GM19372 (cell line): ENCODE measurements around the gene UBXN11.

ENCODE experiments used
- ATAC-seq: cut with Tn5 transposase; IDR thresholded peaks from one replicate; pipeline ENCODE4 v1.9.1; 2021; ENCODE audit warnings: mild to moderate bottlenecking, low read depth, moderate library complexity; ENCODE audit not compliant: unreplicated experiment

UBXN11 gene

DNA sequence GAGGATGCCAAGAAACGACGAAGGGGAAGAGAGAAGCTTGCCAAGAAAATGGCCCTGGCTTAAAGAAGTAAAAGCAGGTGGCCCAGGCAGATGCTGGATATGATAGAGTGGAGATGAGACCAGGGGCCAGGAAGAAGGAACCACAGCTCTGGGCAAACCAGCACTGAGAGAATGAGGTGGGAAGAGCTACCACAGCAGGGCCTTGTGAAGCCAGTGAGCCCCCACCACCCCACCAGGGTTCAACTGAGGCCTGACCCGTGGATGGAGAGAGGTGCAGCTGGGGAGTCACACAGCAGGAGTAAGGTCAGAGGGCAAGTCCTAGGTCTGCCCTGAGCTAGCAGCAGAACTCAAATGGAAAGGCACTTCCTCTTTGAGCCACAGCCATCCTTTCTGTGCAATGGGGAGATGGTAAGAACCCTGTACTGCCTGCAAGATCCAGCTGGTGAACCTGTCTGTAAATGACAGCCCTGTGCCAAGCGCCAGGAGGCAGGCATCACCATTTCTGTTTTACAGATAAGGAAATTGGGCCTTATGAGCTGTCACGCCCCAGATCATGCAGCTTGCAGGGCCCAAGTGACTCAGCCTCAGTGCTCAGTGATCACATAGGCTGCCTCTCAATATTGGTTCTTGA, 18.0 kb downstream of the UBXN11 start:
- ATAC-seq = no peak

- no peak for ATAC-seq
Observed at GRCh38 chr1:26287811-26288210, 18.6 kb downstream of the UBXN11 start.

DNA sequence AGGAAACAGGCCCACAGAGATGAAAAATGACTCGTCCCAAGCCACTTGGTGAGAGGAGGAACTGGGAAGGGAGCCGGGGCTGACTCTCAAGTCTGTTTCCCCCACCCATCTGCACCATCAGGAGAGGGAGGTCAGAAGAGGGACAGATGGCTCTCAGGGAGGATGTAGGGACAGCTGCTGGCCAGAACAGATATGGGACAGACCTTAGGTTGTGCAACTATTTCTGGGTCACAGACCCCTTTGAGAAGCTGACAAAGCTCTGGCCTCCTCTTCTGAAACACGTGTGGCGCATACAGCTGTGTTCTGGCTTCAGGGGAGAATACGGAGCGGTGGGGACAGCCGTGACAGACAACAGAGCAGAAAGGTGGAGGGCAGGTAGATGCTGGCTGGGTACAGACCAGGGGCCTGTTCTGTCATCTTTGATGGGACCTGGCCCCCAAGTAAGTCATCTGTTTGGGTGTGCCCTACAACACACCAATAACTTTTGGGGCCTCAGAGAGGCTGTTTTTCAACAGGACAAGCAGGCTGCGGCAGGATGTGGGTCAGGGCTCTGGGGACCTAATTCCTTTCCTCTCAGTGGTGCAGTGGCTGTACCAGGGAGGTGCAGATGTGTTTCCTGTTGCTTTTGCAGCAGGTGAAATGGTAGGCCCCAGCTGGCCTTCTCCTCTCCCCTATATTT, 19.3 kb downstream of the UBXN11 start:
- ATAC-seq = no peak

GRCh38 chr1:26286064-26286416, 20.4 kb downstream of the UBXN11 start:
- ATAC-seq = no peak

DNA sequence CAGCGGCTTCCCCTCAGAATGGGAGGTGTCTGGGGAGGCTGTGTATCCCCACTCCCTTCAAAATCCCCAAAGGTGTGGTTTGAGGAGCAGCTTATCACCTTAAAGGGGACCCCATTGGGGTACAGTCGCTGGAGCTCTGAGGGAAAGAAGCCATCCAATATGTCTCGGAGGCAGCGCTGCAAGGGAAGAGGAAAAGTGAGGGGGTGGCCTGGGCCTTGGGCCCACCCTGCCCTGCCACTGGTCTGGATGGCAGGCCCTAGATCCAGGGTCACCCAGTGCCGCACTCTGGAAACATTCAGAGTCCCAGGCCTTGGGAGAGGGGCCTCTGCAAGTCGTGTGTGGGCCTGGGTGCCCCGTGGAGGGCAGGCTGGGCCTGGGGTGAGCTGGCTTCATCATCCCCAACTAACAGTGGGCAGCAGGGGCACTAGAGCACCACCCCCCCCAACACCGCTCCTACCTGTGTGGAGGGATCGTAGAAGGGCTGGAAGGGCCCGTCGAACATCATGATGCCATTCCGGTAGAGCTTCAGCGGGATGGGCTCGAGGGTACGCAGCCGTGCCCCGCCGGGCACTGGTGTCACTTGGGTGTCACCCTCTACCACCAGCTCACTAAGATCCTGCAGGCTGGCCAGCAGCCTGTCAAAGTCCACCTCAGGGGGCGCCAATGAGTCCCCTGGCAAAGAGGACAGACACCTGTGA, 20.9 kb downstream of the UBXN11 start:
- ATAC-seq = no peak

GRCh38 chr1:26284597-26285347, 21.7 kb downstream of the UBXN11 start:
- ATAC-seq = no peak

DNA sequence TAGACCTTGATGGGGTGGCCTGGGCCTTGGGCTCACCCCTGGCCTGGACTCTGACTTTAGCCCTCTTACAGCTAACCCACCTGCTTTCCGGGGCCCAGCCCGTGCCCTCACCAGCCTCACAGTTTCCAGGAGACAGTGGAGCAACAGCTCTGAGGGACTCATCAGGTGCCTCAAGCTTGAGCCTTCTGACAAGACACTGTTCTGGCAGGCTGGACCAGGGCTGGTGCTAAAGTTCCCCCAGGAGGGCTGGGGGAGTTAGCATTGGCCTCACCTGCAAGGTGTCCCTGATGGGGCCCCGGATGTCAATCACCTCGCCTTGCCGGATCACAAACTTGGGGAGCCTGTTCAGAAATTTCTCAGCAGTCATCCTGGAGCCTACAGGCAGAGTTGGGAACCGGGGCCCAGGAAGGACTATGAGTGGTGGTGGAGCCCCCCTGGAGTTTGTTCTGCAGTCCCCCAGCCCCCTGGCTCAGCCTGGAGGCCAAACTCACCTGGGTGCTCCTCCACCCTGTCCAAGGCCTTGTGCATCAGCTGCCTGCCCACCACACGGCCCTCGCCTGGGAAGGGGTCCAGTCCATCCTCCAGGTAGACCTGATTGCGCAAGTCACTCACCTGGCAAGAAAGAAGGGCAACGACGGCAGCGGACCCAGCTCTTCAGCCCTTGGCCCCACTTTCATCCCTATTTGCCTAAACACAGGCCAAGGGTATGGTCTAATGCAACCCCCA, 22.4 kb downstream of the UBXN11 start:
- no peak for ATAC-seq

- no peak for ATAC-seq
Observed at GRCh38 chr1:26283279-26283853, 23.1 kb downstream of the UBXN11 start.

DNA sequence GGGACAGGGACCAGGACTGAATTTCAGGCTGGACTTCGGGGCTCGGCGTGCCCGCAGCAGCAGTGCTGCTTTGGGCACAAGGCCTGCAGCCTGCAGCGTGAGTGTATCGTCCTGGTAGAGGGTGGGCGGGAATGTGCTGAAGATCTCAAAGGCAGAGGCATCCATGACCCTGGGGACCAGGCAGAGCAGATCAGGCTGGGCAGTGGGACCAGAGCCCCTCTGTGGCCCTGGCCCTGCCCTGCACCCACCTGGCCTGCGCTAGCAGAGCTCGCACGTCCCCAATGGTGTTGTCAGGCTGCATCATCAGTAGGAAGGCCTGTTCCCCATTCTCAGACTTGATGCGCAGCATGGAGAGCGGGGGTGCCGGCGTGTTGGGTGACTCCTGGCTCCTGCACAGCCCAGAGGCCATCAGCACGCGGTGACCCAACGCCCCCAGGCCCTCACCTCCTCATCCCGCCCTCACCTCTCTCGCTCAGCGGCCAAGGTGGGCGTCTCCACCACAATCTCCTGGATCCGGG, 24.0 kb downstream of the UBXN11 start:
- no peak for ATAC-seq

DNA sequence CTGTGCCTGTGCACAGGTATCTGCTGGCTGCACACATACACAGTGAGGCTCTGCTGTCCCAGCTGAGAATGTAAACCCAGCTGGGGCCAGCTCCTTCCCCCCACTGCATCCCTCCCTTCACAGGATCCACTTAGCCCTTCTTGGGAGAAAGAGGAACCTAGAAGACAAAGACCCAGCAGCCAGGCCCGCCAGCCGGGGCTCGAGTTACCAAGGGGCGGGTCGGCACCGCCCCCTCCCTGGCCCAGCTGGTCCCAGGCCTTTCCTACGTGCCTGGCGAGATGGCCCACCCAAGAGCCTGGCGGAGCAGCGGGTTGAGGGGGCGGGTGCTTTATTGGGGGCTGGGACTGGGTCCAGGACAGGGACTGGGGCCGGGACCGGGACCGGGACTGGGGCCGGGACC, 24.5 kb downstream of the UBXN11 start:
- ATAC-seq = no peak

GRCh38 chr1:26281091-26281958, 25.1 kb downstream of the UBXN11 start:
- ATAC-seq = no peak

DNA sequence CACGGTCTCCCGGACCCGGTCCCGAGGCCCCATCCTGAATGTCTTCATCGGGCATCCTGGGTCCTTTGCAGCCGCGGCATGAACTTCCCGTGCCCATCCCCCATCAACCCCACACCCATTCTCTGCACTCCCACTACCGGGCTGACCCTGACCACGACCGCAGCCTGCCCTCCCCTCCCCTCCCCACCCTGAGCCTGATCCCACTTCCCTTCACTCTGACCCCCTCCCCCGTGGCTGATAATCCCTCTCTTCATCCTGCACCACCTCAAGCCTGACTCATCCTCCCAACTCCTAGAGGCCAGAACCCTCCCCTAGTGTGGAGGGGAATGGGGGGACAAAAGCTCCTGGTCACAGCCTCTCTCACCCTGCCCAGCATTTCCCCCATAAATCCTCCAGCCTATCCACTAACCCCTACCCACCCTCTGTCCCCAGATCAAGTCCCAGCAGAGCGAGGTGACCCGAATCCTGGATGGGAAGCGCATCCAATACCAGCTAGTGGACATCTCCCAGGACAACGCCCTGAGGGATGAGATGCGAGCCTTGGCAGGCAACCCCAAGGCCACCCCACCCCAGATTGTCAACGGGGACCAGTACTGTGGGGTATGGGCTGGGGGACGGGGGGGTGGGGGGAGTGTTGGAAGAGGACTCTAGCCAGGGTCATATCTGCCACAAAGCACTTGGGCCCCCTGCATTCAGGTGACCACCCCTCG, 25.9 kb downstream of the UBXN11 start:
- ATAC-seq = no peak

DNA sequence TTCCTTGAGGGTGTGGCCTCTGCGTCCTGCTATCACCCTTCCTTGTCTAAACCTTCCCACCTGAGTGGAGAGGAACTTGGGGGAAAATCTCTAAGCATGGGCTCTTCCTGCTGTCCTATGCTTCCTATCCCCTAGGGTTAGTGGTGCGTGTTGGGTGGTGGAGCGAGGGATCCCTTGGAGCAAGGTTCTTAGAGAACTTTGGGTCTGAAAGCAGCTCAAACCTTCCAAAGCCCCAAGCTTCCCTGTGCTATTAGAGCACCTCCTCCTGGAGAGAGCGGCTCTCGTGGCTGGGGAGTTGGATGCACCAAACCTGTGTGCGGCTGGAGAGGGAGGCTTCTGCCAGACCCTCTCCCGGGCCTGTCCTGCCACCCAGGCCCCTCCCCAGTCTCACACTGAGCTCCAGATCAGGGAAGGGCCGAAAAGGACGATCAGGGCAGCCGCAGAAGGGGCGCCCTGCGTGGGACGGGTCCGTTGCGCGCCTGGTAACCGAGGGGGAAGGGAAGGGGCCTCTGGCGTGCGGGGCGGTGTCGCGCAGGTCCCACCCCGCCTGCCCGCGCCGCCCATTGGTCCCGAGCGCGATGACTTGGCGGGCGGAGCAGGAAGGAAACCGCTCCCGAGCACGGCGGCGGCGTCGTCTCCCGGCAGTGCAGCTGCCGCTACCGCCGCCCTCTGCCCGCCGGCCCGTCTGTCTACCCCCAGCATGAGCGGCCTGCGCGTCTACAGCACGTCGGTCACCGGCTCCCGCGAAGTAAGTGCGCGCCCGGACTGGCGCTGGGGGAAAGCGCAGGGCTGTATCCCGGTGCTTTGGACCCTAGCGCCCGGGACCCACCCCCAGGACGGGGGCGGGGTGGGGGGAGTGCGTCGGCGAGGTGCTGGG, 26.7 kb downstream of the UBXN11 start, which contains the start of gene SH3BGRL3:
SH3BGRL3 (plus strand) TSS at position 631 of the 877 bp plus-strand sequence; CDS start at position 701, 70 bp downstream.
- ATAC-seq = peak; percentile 57

GRCh38 chr1:26278724-26279455, 27.5 kb downstream of the UBXN11 start:
- ATAC-seq = no peak

DNA sequence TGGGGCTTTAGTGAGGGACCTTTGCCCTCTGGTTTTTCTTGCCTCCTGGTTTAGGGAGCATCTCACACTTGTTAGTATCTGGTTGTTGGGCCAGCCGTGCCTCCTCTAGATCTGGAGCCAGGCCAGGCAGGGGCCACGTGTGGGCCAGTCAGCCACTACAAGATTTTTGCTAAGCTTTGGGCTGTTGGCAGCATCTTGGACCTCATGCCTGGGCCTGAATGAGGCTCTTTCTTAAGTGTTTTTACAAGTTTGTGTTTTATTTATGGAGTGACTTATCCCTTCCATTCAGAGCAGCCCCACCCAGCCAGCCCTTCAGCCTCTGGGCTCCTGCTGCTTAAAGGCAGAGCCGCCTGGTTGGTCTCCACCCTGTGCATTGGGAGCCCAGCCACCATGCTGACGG, 28.1 kb downstream of the UBXN11 start:
- ATAC-seq = no peak

DNA sequence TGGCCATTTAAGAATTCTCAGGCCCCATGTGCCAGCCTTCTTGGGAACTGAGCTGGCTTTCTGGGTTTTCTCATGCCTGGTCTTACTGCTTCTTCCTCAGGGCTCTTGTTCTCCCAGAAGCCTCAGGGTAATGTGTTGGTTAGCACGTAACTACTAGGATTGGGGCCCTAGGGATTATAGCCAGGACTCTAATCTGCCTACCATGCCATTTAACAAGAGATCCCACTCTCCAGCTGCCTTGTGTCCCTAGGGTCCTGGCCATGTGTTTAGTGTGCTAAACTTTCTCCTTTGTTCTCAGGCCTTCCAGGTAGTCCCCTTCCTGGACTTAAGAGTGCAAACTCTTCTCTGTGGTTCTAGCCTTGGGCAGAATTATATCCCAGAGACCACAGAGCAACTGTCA, 28.7 kb downstream of the UBXN11 start:
- no peak for ATAC-seq

DNA sequence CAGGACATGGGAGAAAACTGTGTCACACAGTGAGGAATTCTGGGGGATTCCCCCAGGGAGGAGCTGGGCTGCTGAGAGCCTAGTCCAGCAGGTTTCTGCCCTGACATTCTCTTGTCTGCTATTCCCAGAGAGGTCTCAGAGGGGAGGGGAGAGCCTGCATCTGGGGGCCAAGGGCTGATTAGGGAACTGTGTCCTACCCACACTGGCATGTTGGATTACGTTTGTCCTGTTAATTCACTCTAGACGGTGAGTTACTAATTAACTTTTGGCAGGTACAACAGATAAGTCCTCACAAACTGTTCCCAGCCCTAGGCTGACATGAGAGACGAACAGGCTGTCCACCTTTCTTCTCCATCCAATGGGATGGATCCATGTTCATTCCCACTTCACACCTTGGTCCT, 29.2 kb downstream of the UBXN11 start:
- ATAC-seq = no peak
